ENCODE measurements around the gene LRRIQ1.
"Not testable (repeated sequence)": the region's sequence is repeated elsewhere in the genome, so short reads cannot be mapped to it uniquely, and the experiment has no call there.

Gene LRRIQ1

GRCh38 chr12:85036234-85036707, at the start of gene LRRIQ1, which contains the start of gene TSPAN19:
LRRIQ1 (plus strand) TSS chr12:85036351; CDS start chr12:85038177, 1,826 bp downstream.
TSPAN19 (minus strand) TSS chr12:85036277; CDS start chr12:85029946, 6,331 bp downstream.
- Mint-ChIP-seq H3K4me3 (peak within 1 kb of the TSS; percentile 35), H3K36me3 (no peaks in the 10 kb centered on the region), H3K9me3 (no peaks in the 10 kb centered on the region), H3K27ac (no peak within 1 kb of the TSS), H3K4me1 (no peaks in the 10 kb centered on the region)
- DNase-seq (ENCODE audit: low spot score in 2 of 2) (peak in 1 of 2 donors; percentile 47), ATAC-seq (peak; percentile 47)

DNA sequence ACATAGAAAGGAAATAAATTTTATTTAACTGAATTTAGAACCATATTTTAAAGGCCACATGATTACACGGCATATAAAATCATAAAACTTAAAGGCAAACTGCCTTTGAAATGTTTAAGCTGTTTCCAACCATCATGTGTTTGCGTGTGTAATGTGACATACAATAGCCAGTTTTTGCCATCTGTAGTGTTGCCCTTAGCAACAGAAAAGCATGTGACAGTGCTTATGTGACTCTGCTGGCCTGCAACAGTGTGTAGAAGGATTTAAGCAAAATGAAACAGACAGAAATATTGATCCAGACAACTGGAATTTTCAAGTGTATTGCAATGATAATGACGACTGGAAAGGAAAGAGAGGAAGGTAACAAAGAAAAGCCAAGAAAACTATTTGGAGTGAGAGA, 49.6 kb upstream of the LRRIQ1 start:
- Mint-ChIP-seq H3K4me1 (no peaks in the 10 kb centered on the region), H3K4me3 (no peak overlapping the region), H3K9me3 (peaks cover 4% of the 10 kb centered on the region), H3K27ac (no peak overlapping the region), H3K36me3 (no peaks in the 10 kb centered on the region)
- DNase-seq (ENCODE audit: low spot score in 2 of 2): no peak
- ATAC-seq: no peak

GRCh38 chr12:84994426-84994825, 41.7 kb upstream of the LRRIQ1 start:
- DNase-seq (ENCODE audit: low spot score in 2 of 2) (no peak), ATAC-seq (no peak)

DNA sequence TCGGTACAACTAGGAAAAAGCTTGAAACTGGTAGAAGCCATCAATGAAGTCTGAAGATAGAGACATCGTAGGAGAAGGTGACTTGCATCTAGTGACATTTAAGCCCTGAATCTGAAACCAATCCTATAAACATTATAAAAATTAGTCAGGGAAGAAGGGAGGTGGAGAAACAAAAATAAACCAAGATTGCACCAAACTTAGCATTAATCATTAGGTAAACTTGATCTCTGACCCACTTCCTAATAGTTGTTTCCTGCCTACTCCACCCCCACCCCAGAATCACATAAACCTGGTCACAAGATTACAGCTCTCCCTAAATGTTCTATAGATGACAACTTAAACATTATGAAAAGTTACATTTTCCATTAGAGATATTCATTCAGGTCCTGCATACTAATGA, 40.5 kb upstream of the LRRIQ1 start:
- peaks cover 6% of the 10 kb centered on the region for H3K4me1 Mint-ChIP-seq
- DNase-seq (ENCODE audit: low spot score in 2 of 2) (no peak), ATAC-seq (no peak)
- H3K4me3 Mint-ChIP-seq: no peak overlapping the region
- no peak overlapping the region for H3K27ac Mint-ChIP-seq
- no peaks in the 10 kb centered on the region for H3K36me3 Mint-ChIP-seq
- peaks cover 15% of the 10 kb centered on the region for H3K9me3 Mint-ChIP-seq

More at GRCh38 chr12:84994426-84994825, 41.7 kb upstream of the LRRIQ1 start:
- Mint-ChIP-seq H3K27ac (no peak overlapping the region), H3K36me3 (no peaks in the 10 kb centered on the region), H3K9me3 (peaks cover 15% of the 10 kb centered on the region), H3K4me1 (peaks cover 6% of the 10 kb centered on the region), H3K4me3 (no peak overlapping the region)

GRCh38 chr12:84996759-84997158, 39.4 kb upstream of the LRRIQ1 start:
- no peak overlapping the region for H3K27ac Mint-ChIP-seq

GRCh38 chr12:84998341-84998740, 37.8 kb upstream of the LRRIQ1 start:
- no peak for DNase-seq (ENCODE audit: low spot score in 2 of 2)
- no peak overlapping the region for H3K27ac Mint-ChIP-seq
- H3K9me3 Mint-ChIP-seq: peaks cover 20% of the 10 kb centered on the region
- H3K36me3 Mint-ChIP-seq: no peaks in the 10 kb centered on the region
- no peak overlapping the region for H3K4me3 Mint-ChIP-seq
- no peak for ATAC-seq
- peaks cover 6% of the 10 kb centered on the region for H3K4me1 Mint-ChIP-seq

More at GRCh38 chr12:84996759-84997158, 39.4 kb upstream of the LRRIQ1 start:
- Mint-ChIP-seq H3K4me3 (no peak overlapping the region), H3K9me3 (peaks cover 15% of the 10 kb centered on the region), H3K36me3 (no peaks in the 10 kb centered on the region), H3K4me1 (peaks cover 6% of the 10 kb centered on the region)
- DNase-seq (ENCODE audit: low spot score in 2 of 2) (no peak), ATAC-seq (no peak)

- H3K4me3 Mint-ChIP-seq: no peak overlapping the region
- ATAC-seq (no peak), DNase-seq (ENCODE audit: low spot score in 2 of 2) (no peak)
- peaks cover 14% of the 10 kb centered on the region for H3K9me3 Mint-ChIP-seq
- H3K36me3 Mint-ChIP-seq: no peaks in the 10 kb centered on the region
- H3K27ac Mint-ChIP-seq: no peak overlapping the region
- H3K4me1 Mint-ChIP-seq: no peaks in the 10 kb centered on the region
These were observed 35.4 kb upstream of the LRRIQ1 start for GRCh38 chr12:85000729-85001128.

DNA sequence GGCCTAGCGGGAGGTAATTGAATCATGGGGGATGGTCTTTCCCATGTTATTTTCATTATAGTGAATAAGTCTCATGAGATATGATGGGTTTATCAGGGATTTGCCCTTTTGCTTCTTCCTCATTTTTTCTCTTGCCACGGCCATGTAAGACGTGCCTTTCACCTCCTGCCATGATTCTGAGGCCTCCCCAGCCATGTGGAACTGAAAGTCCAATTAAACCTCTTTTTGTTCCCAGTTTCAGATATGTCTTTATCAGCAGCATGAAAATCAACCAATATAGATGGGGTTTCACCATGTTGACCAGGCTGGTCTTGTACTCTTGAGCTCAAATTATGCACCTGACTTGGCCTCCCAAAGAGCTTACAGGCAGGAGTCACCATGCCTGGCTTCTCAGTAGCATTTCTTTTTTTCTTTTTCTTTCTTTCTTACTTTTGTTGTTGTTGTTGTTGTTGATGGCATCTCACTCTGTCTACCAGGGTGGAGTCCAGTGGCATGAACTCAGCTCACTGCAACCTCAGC, 33.3 kb upstream of the LRRIQ1 start:
- H3K27ac Mint-ChIP-seq: no peak overlapping the region
- H3K4me3 Mint-ChIP-seq: no peak overlapping the region
- peaks cover 11% of the 10 kb centered on the region for H3K9me3 Mint-ChIP-seq
- no peaks in the 10 kb centered on the region for H3K36me3 Mint-ChIP-seq
- ATAC-seq (no peak), DNase-seq (ENCODE audit: low spot score in 2 of 2) (no peak)
- H3K4me1 Mint-ChIP-seq: no peaks in the 10 kb centered on the region

GRCh38 chr12:85004204-85004603, 31.9 kb upstream of the LRRIQ1 start:
- ATAC-seq (no peak), DNase-seq (ENCODE audit: low spot score in 2 of 2) (no peak)
- Mint-ChIP-seq H3K9me3 (peaks cover 11% of the 10 kb centered on the region), H3K4me3 (no peak overlapping the region), H3K36me3 (no peaks in the 10 kb centered on the region), H3K27ac (no peak overlapping the region), H3K4me1 (no peaks in the 10 kb centered on the region)

DNA sequence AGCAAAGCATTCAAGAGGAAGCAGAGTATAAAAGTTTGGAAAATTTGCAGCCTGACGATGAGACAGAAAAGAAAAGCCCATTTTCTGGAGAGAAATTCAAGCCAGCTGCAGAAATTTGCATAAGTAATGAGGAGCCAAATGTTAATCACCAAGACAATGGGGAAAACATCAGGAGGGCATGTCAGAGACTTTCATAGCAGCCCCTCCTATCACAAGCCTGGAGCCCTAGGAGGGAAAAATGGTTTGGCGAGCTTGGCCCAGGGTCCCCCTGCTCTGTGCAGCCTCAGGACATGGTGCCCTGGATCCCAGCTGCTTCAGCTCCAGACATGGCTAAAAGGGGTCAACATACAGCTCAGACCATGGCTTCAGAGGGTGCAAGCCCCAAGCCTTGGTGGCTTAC, 31.1 kb upstream of the LRRIQ1 start:
- not testable (repeated sequence) for H3K36me3 Mint-ChIP-seq; H3K4me3 Mint-ChIP-seq; ATAC-seq; H3K27ac Mint-ChIP-seq; H3K4me1 Mint-ChIP-seq; DNase-seq (ENCODE audit: low spot score in 2 of 2)
- H3K9me3 Mint-ChIP-seq: peaks cover 11% of the 10 kb centered on the region

- Mint-ChIP-seq H3K4me1 (no peaks in the 10 kb centered on the region), H3K9me3 (peaks cover 11% of the 10 kb centered on the region), H3K4me3 (no peak overlapping the region), H3K27ac (no peak overlapping the region), H3K36me3 (no peaks in the 10 kb centered on the region)
- DNase-seq (ENCODE audit: low spot score in 2 of 2) (no peak), ATAC-seq (peak; percentile 50)
These were observed 30.5 kb upstream of the LRRIQ1 start for GRCh38 chr12:85005615-85006014.

GRCh38 chr12:85006206-85006605, 29.9 kb upstream of the LRRIQ1 start:
- no peaks in the 10 kb centered on the region for H3K36me3 Mint-ChIP-seq
- H3K27ac Mint-ChIP-seq: no peak overlapping the region
- DNase-seq (ENCODE audit: low spot score in 2 of 2) (no peak), ATAC-seq (no peak)
- H3K4me1 Mint-ChIP-seq: no peaks in the 10 kb centered on the region
- H3K9me3 Mint-ChIP-seq: peaks cover 13% of the 10 kb centered on the region
- H3K4me3 Mint-ChIP-seq: no peak overlapping the region

DNA sequence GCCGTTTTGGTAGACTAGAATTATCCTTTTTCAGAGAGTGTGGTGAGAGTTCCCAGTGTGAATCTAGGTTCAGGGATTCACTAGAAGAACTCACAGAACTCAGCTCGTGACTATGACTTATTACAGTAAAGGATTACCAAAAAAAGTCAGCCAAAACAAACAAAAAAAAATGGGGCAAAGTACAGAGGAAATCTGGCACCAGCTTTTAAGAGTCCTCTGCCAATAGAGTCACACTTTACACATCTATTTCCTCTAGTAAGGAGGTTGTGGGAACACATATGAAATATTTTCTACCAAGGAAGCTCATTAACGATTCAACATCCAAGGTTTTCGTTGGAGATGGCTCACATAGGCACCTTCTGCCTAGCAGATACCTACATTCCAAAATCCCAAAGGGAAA, 28.3 kb upstream of the LRRIQ1 start:
- Mint-ChIP-seq H3K4me1 (no peaks in the 10 kb centered on the region), H3K36me3 (no peaks in the 10 kb centered on the region), H3K27ac (no peak overlapping the region), H3K4me3 (no peak overlapping the region), H3K9me3 (peaks cover 8% of the 10 kb centered on the region)
- no peak for ATAC-seq
- DNase-seq (ENCODE audit: low spot score in 2 of 2): no peak

DNA sequence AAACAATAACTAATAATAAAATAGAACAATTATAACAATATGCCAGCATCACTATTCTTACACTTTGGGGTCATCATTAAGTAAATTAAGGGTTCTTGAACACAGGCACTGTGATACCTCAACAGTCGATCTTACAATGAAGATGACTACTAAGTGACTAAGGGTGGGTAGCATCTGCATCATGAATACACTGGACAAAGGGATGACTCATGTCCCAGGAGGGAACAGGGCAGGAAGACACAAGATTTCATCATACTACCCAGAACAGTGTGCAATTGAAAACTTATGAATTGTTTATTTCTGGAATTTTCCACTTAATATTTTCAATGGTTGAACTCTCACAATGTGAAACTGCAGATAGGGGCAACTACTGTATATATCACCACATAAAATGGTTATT, 19.7 kb upstream of the LRRIQ1 start:
- Mint-ChIP-seq H3K4me3 (no peak overlapping the region), H3K9me3 (peaks cover 9% of the 10 kb centered on the region), H3K27ac (no peak overlapping the region), H3K36me3 (no peaks in the 10 kb centered on the region), H3K4me1 (no peaks in the 10 kb centered on the region)
- ATAC-seq (no peak), DNase-seq (ENCODE audit: low spot score in 2 of 2) (no peak)

GRCh38 chr12:85017133-85017532, 19.0 kb upstream of the LRRIQ1 start:
- Mint-ChIP-seq H3K27ac (no peak overlapping the region), H3K4me1 (no peaks in the 10 kb centered on the region), H3K4me3 (no peak overlapping the region), H3K9me3 (peaks cover 9% of the 10 kb centered on the region), H3K36me3 (no peaks in the 10 kb centered on the region)
- DNase-seq (ENCODE audit: low spot score in 2 of 2) (no peak), ATAC-seq (no peak)

- Mint-ChIP-seq H3K27ac (no peak overlapping the region), H3K9me3 (peaks cover 5% of the 10 kb centered on the region), H3K36me3 (no peaks in the 10 kb centered on the region), H3K4me1 (no peaks in the 10 kb centered on the region), H3K4me3 (no peak overlapping the region)
- no peak for ATAC-seq
- DNase-seq (ENCODE audit: low spot score in 2 of 2): no peak
These were observed 18.5 kb upstream of the LRRIQ1 start for GRCh38 chr12:85017618-85018017.

DNA sequence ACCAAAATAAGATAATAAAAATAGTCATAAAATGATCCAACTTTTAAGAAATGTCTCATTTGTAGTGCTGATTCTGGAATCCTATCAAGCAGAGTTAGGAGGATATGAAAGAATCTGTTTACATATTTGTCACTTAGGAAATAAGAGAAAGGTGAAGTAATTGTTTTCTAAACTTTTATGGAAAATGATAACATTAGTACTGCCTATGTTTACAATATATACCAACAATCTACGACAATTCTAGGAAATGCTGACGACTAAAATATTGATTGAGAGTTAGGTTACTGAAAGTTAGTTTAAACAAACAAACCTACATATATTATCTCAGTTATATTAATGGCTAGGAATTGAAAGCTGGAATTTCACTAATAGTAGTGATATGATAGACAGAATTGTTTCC, 18.1 kb upstream of the LRRIQ1 start:
- no peaks in the 10 kb centered on the region for H3K4me1 Mint-ChIP-seq
- ATAC-seq (no peak), DNase-seq (ENCODE audit: low spot score in 2 of 2) (no peak)
- H3K4me3 Mint-ChIP-seq: no peak overlapping the region
- H3K36me3 Mint-ChIP-seq: no peaks in the 10 kb centered on the region
- H3K27ac Mint-ChIP-seq: no peak overlapping the region
- peaks cover 5% of the 10 kb centered on the region for H3K9me3 Mint-ChIP-seq

Data from stimulated activated effector memory CD8-positive, alpha-beta T cell treated with anti-CD3 and anti-CD28 coated beads, Interleukin-12 subunit alpha, Interleukin-12 subunit beta, amount 100 ng/mL, for 72 hours (primary cell).